Lung (tissue), 12 donors: ENCODE results near the gene TMEM161A. TPM values are rescaled to one million over a fixed set of nuclear protein-coding genes. Genes with fewer than 3 reads are reported as not detected.

ENCODE experiments used
- ATAC-seq: fragments of 200-7000 bp; cut with Tn5 transposase; one replicate; pipeline ENCODE4 v1.9.1; 2020; ENCODE audit warnings: moderate number of reproducible peaks; ENCODE audit not compliant: insufficient read depth, low FRiP score
- DNase-seq, 3 donors: peaks; one replicate each; pipeline ENCODE4 v3.0.0-alpha.2; 2013 to 2017
- H3K27ac ChIP-seq, 2 donors: one replicate each; pipeline ENCODE4 v1.5.1; 2013; ENCODE audit warnings: mild to moderate bottlenecking in 2 of 2, moderate library complexity in 2 of 2, control low read depth in 1 of 2, inconsistent platforms in 1 of 2, low read depth in 1 of 2, low read length in 1 of 2
- H3K27me3 ChIP-seq, 3 donors: one replicate each; pipeline ENCODE4 v1.5.1; 2013; ENCODE audit warnings: low read length in 2 of 3; ENCODE audit not compliant: control insufficient read depth in 3 of 3, insufficient read depth in 3 of 3
- H3K36me3 ChIP-seq, 4 donors: one replicate each; pipeline ENCODE4 v1.5.1; 2013; ENCODE audit warnings: low read length in 4 of 4, mild to moderate bottlenecking in 1 of 4, moderate library complexity in 1 of 4; ENCODE audit not compliant: control insufficient read depth in 4 of 4, insufficient read depth in 4 of 4
- H3K4me1 ChIP-seq, 5 donors: one replicate each; pipeline ENCODE4 v1.5.1; 2013; ENCODE audit warnings: low read length in 5 of 5, mild to moderate bottlenecking in 2 of 5, moderate library complexity in 1 of 5; ENCODE audit not compliant: control insufficient read depth in 5 of 5, insufficient read depth in 5 of 5
- H3K4me3 ChIP-seq: one replicate; pipeline ENCODE4 v1.5.1; 2013; ENCODE audit warnings: mild to moderate bottlenecking, control low read depth, moderate library complexity
- H3K9ac ChIP-seq, 2 donors: one replicate each; pipeline ENCODE4 v1.5.1; 2013; ENCODE audit warnings: low read length in 2 of 2, control low read depth in 1 of 2; ENCODE audit not compliant: insufficient read depth in 1 of 2
- H3K9me3 ChIP-seq, 4 donors: one replicate each; pipeline ENCODE4 v1.5.1; 2013; ENCODE audit warnings: low read length in 3 of 4, mild to moderate bottlenecking in 1 of 4, moderate library complexity in 1 of 4; ENCODE audit not compliant: control insufficient read depth in 4 of 4, insufficient read depth in 3 of 4
- WGBS, 2 donors: extraction: QIAGEN DNeasy Blood & Tissue Kit; methylation state at CpG; one replicate each; pipeline ENCODE4 v1.1.7; 2013; 5-methylcytosine and 5-hydroxymethylcytosine counted together
- polyA plus RNA-seq, 2 donors: library from polyadenylated mRNA; stranded (reverse); fragments of 200-250 nt; gene quantifications; one replicate each; pipeline ENCODE4 v1.2.1, GENCODE V29; 2013
- total RNA-seq, 2 donors: library from RNA; depleted of rRNA in 1 of 2; stranded (reverse); fragments of >200 nt in 1 of 2; gene quantifications; one replicate each; pipeline ENCODE4 v1.2.1, GENCODE V29; 2014 to 2021
- TF ChIP-seq, protein P1 (sequence below): IDR thresholded peaks from 2 replicates; pipeline ENCODE4 v1.5.1; 2012; ENCODE audit warnings: mild to moderate bottlenecking; ENCODE audit errors: control extremely low read depth, extremely low read depth
- donor health status: control.
- donor health status: control.
- donor health status: Bipolar disorder and iron deficiency.
- donor health status: healthy.
- donor health status: DM: yes; HTN: yes; CAD: no.

The TMEM161A gene
- total and polyA plus RNA-seq, 4 donors = 18.1 to 32.2 (median 23.1) TPM

- Histone ChIP-seq H3K4me3 (no peak overlapping the region), H3K9ac (no peak overlapping the region), H3K36me3 (peaks cover 0 to 5% (median 0%) of the 10 kb centered on the region in 4 donors), H3K27me3 (no peaks in the 10 kb centered on the region), H3K9me3 (no peaks in the 10 kb centered on the region), H3K27ac (no peak overlapping the region), H3K4me1 (peaks cover 0 to 11% (median 0%) of the 10 kb centered on the region in 5 donors)
- ATAC-seq (no peak), DNase-seq (no peak)
- TF ChIP-seq, protein P1, sequence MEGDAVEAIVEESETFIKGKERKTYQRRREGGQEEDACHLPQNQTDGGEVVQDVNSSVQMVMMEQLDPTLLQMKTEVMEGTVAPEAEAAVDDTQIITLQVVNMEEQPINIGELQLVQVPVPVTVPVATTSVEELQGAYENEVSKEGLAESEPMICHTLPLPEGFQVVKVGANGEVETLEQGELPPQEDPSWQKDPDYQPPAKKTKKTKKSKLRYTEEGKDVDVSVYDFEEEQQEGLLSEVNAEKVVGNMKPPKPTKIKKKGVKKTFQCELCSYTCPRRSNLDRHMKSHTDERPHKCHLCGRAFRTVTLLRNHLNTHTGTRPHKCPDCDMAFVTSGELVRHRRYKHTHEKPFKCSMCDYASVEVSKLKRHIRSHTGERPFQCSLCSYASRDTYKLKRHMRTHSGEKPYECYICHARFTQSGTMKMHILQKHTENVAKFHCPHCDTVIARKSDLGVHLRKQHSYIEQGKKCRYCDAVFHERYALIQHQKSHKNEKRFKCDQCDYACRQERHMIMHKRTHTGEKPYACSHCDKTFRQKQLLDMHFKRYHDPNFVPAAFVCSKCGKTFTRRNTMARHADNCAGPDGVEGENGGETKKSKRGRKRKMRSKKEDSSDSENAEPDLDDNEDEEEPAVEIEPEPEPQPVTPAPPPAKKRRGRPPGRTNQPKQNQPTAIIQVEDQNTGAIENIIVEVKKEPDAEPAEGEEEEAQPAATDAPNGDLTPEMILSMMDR = no peak
- 86 to 90% methylated on average over 9 of the region's 9 CpGs for WGBS, 2 donors
Measured at GRCh38 chr19:19169236-19170052, 31.2 kb upstream of the TMEM161A start.

DNA sequence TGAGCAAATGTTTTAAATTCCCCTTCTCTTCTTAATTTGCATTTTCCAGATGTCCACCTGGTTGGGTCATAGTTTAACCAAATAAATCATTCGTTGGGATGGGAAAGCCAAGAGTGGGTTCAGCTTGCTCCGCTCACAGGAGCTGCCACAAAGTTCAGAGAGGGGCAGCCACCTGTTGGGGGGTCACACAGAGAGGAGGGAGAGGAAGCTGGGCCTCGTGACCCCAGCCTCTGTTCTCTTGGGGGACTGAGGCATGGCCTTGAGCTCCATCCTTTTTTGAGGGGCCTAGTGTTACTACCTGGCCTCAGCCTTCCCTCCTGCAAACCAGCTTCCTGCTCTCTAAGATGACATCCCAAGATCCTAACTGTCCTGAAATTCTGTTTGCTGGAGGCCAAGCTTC lies 29.3 kb upstream of the TMEM161A start:
- Histone ChIP-seq H3K4me3 (no peak overlapping the region), H3K36me3 (peaks cover 0 to 5% (median 0%) of the 10 kb centered on the region in 4 donors), H3K27ac (no peak overlapping the region), H3K4me1 (peaks cover 0 to 11% (median 0%) of the 10 kb centered on the region in 5 donors), H3K9me3 (no peaks in the 10 kb centered on the region), H3K9ac (no peak overlapping the region), H3K27me3 (no peaks in the 10 kb centered on the region)
- ATAC-seq = no peak
- no peak for DNase-seq
- TF ChIP-seq, protein P1 = no peak
- WGBS, 2 donors = 88 to 91% methylated on average over 3 of the region's 3 CpGs

DNA sequence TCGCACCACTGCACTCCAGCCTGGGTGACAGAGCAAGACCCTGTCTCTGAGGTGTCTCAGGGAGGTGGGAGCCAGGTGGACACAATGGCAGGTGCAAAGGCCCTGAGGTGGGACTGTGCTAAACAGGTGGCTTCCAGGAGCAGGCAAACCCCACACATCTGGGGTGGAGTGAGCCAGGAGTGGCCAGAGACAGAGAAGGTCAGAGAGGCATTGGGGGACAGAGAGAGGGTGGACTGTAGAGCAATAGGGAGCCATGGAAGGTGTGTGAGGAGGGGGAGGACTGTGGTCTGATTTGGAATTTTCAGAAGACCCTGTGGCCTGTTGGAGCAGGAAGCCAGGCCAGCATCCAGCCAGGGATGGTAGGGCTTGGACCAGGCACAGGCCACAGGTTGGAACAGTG lies 27.1 kb upstream of the TMEM161A start:
- Histone ChIP-seq H3K9ac (no peak overlapping the region), H3K27ac (no peak overlapping the region), H3K9me3 (no peaks in the 10 kb centered on the region), H3K4me1 (peaks cover 0 to 3% (median 0%) of the 10 kb centered on the region in 5 donors), H3K4me3 (no peak overlapping the region), H3K27me3 (no peaks in the 10 kb centered on the region), H3K36me3 (no peaks in the 10 kb centered on the region)
- ATAC-seq (no peak), DNase-seq (no peak)
- TF ChIP-seq, protein P1 = no peak
- 94 to 97% methylated on average over 1 of the region's 1 CpG for WGBS, 2 donors
